Neural progenitor cell (in vitro differentiated cells): ENCODE measurements around the gene SEMA4D.

Experiments
- CTCF ChIP-seq: fragments of 200-600 bp; sonication (generic); IDR thresholded peaks from 2 replicates; pipeline ENCODE4 v1.5.1; 2017; ENCODE audit warnings: antibody characterized with exemption, mild to moderate bottlenecking
- EZH2 ChIP-seq: fragments of 200-600 bp; sonication (generic); IDR thresholded peaks from 2 replicates; pipeline ENCODE4 v1.6.1; 2017; ENCODE audit warnings: antibody characterized with exemption, mild to moderate bottlenecking, moderate library complexity
- EZH2phosphoT487 ChIP-seq: fragments of 200-600 bp; sonication (generic); IDR thresholded peaks from 2 replicates; pipeline ENCODE4 v1.6.1; 2017; ENCODE audit warnings: antibody characterized with exemption

- no peak for TF ChIP-seq EZH2phosphoT487
- TF ChIP-seq CTCF = no peak
- no peak for TF ChIP-seq EZH2
These were observed 60.8 kb downstream of the SEMA4D start for GRCh38 chr9:89436963-89437625.
